Measurements from ENCODE around the gene PLEKHA4. TPM values are rescaled to one million over a fixed set of nuclear protein-coding genes. Genes with fewer than 3 reads are reported as not detected.

PLEKHA4 gene
- total and polyA plus RNA-seq, 9 of the 15 experiments (the other 6 are each of a cell fraction or from before 2014, with no cell fraction given) = 0.07 to 30.8 (median 11.4) TPM

DNA sequence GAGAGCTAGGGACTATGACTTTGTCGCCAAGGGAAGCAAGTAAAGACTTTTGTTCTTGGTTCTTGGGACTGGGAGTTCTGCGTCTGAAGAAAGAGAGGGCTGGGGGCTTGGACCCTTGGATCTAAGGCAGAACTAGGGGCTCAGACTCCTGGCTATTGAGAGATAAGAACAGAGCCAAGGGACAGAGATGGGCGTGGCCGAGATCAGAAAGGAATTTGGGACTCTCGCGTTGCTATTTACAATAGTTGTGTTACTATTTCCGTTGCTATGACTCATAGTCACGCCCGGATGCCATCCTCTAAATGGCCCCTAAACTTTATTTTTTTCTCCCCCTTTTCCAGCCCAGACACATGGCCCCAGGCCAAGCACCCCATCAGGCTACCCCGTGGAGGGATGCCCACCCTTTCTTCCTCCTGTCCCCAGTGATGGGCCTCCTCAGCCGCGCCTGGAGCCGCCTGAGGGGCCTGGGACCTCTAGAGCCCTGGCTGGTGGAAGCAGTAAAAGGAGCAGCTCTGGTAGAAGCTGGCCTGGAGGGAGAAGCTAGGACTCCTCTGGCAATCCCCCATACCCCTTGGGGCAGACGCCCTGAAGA lies 4.6 kb upstream of the PLEKHA4 start (continued):
- TF ChIP-seq CREB3 (tag; conservative IDR thresholded peaks at IDR 0.05; ENCODE audit: low read depth) = no peak
- TF ChIP-seq, protein P1, sequence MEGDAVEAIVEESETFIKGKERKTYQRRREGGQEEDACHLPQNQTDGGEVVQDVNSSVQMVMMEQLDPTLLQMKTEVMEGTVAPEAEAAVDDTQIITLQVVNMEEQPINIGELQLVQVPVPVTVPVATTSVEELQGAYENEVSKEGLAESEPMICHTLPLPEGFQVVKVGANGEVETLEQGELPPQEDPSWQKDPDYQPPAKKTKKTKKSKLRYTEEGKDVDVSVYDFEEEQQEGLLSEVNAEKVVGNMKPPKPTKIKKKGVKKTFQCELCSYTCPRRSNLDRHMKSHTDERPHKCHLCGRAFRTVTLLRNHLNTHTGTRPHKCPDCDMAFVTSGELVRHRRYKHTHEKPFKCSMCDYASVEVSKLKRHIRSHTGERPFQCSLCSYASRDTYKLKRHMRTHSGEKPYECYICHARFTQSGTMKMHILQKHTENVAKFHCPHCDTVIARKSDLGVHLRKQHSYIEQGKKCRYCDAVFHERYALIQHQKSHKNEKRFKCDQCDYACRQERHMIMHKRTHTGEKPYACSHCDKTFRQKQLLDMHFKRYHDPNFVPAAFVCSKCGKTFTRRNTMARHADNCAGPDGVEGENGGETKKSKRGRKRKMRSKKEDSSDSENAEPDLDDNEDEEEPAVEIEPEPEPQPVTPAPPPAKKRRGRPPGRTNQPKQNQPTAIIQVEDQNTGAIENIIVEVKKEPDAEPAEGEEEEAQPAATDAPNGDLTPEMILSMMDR (IDR thresholded peaks at IDR 0.05 in 2 of 3, conservative IDR thresholded peaks at IDR 0.05 in 1 of 3; ENCODE audit: insufficient read depth in 2 of 3, low read depth in 1 of 3, low read length in 3 of 3) = no peak
- no peak for TF ChIP-seq SRF (CRISPR knock-in tag; IDR thresholded peaks at IDR 0.05)
- no peak for TF ChIP-seq EGR1 (conservative IDR thresholded peaks at IDR 0.05)
- no peak for TF ChIP-seq HNRNPH1 (optimal IDR thresholded peaks at IDR 0.05; ENCODE audit: low read depth, low read length)
- TF ChIP-seq SRSF3 (IDR thresholded peaks at IDR 0.05; ENCODE audit: insufficient read depth, low read length) = no peak
- TF ChIP-seq BCOR (IDR thresholded peaks at IDR 0.05) = no peak
- TF ChIP-seq TSC22D4 (tag; IDR thresholded peaks at IDR 0.05) = no peak
- no peak for TF ChIP-seq STAT5B (CRISPR knock-in tag; IDR thresholded peaks at IDR 0.05)
- no peak for TF ChIP-seq NCOA1 (IDR thresholded peaks at IDR 0.05; ENCODE audit: low read depth)
- TF ChIP-seq RBM39 (optimal IDR thresholded peaks at IDR 0.05; ENCODE audit: low read depth, low read length) = no peak
- no peak for TF ChIP-seq RNF2 (IDR thresholded peaks at IDR 0.05)
- no peak for TF ChIP-seq NR4A1 (CRISPR knock-in tag; IDR thresholded peaks at IDR 0.05)
- TF ChIP-seq NR4A1 (tag; IDR thresholded peaks at IDR 0.05) = no peak
- no peak for TF ChIP-seq ELF1 (tag; IDR thresholded peaks at IDR 0.05)
- TF ChIP-seq PTBP1 (IDR thresholded peaks at IDR 0.05; ENCODE audit: low read depth, low read length) = no peak
- TF ChIP-seq, protein P2, sequence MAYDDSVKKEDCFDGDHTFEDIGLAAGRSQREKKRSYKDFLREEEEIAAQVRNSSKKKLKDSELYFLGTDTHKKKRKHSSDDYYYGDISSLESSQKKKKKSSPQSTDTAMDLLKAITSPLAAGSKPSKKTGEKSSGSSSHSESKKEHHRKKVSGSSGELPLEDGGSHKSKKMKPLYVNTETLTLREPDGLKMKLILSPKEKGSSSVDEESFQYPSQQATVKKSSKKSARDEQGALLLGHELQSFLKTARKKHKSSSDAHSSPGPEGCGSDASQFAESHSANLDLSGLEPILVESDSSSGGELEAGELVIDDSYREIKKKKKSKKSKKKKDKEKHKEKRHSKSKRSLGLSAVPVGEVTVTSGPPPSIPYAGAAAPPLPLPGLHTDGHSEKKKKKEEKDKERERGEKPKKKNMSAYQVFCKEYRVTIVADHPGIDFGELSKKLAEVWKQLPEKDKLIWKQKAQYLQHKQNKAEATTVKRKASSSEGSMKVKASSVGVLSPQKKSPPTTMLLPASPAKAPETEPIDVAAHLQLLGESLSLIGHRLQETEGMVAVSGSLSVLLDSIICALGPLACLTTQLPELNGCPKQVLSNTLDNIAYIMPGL (CRISPR knock-in tag; IDR thresholded peaks at IDR 0.05) = no peak
- TF ChIP-seq NR2C2 (CRISPR knock-in tag; IDR thresholded peaks at IDR 0.05) = no peak
- TF ChIP-seq NR2C2 (tag; IDR thresholded peaks at IDR 0.05) = peak; percentile 51; the same call in 1 of the 2 replicates
- peak; percentile 57; the same call in 1 of the 2 replicates for TF ChIP-seq GTF2F1 (IDR thresholded peaks at IDR 0.05; ENCODE audit: low read depth, low read length)
- TF ChIP-seq NR1H2 (CRISPR knock-in tag; IDR thresholded peaks at IDR 0.05) = no peak
- TF ChIP-seq MITF (IDR thresholded peaks at IDR 0.05) = peak; percentile 61; the same call in 1 of the 2 replicates
- no peak for TF ChIP-seq LCOR (CRISPR knock-in tag; IDR thresholded peaks at IDR 0.05)
- no peak for TF ChIP-seq HMG20B (CRISPR knock-in tag; IDR thresholded peaks at IDR 0.05)
- TF ChIP-seq MAFK (IDR thresholded peaks at IDR 0.05; ENCODE audit: low read length) = no peak
